Neuronal stem cell (in vitro differentiated cells): ENCODE results near the gene ITGA11.

Experiments
- DNase-seq: peaks from one replicate; pipeline ENCODE4 v3.0.0-alpha.2; 2013; ENCODE audit warnings: low spot score
- H2AFZ ChIP-seq: one replicate; pipeline ENCODE4 v1.6.1; 2013; ENCODE audit warnings: mild to moderate bottlenecking, low read length, inconsistent platforms
- H2AK5ac ChIP-seq: 2 replicates; pipeline ENCODE4 v1.6.1; 2013; ENCODE audit warnings: low read depth, mild to moderate bottlenecking, inconsistent platforms, low read length, moderate library complexity, mixed read lengths
- H2BK120ac ChIP-seq: 2 replicates; pipeline ENCODE4 v1.6.1; 2013; ENCODE audit warnings: low read depth, mild to moderate bottlenecking, inconsistent platforms, low read length, moderate library complexity, mixed read lengths
- H2BK12ac ChIP-seq: one replicate; pipeline ENCODE4 v1.6.1; 2013; ENCODE audit warnings: low read length, inconsistent platforms
- H2BK15ac ChIP-seq: 2 replicates; pipeline ENCODE4 v1.6.1; 2013; ENCODE audit warnings: mild to moderate bottlenecking, low read length, inconsistent platforms, mixed read lengths
- H2BK5ac ChIP-seq: one replicate; pipeline ENCODE4 v1.6.1; 2013; ENCODE audit warnings: inconsistent platforms, mild to moderate bottlenecking, low read length, moderate library complexity
- H3K14ac ChIP-seq: one replicate; pipeline ENCODE4 v1.6.1; 2013; ENCODE audit warnings: low read length, inconsistent platforms
- H3K18ac ChIP-seq: 2 replicates; pipeline ENCODE4 v1.6.1; 2013; ENCODE audit warnings: low read length, inconsistent platforms
- H3K23ac ChIP-seq: 2 replicates; pipeline ENCODE4 v1.6.1; 2013; ENCODE audit warnings: low read depth, mild to moderate bottlenecking, mixed read lengths, low read length, inconsistent platforms; ENCODE audit not compliant: poor library complexity
- H3K27ac ChIP-seq: replicated peaks from 3 replicates; pipeline ENCODE4 v1.5.1; 2013; ENCODE audit warnings: low read length, inconsistent platforms
- H3K27me3 ChIP-seq, 3 experiments: 2 replicates each; pipeline ENCODE4 v1.6.1; 2013; ENCODE audit warnings: low read length in 3 of 3, mild to moderate bottlenecking in 2 of 3, inconsistent platforms in 1 of 3, low read depth in 1 of 3, mixed read lengths in 1 of 3, moderate library complexity in 1 of 3; ENCODE audit not compliant: control insufficient read depth in 3 of 3, insufficient read depth in 3 of 3
- H3K36me3 ChIP-seq, 2 donors: replicated peaks in 1 of 2; 2 replicates each; pipeline ENCODE4 v1.6.1; 2013; ENCODE audit warnings: low read length in 2 of 2; ENCODE audit not compliant: control insufficient read depth in 2 of 2, insufficient read depth in 2 of 2
- H3K4ac ChIP-seq: 2 replicates; pipeline ENCODE4 v1.6.1; 2013; ENCODE audit warnings: inconsistent platforms, mild to moderate bottlenecking, low read length, moderate library complexity
- H3K4me1 ChIP-seq, 2 donors: 1 replicate in 1 of 2; 2 replicates in 1 of 2; pipeline ENCODE4 v1.6.1; 2013; ENCODE audit warnings: low read length in 2 of 2, low read depth in 1 of 2; ENCODE audit not compliant: control insufficient read depth in 2 of 2, insufficient read depth in 1 of 2
- H3K4me2 ChIP-seq: one replicate; pipeline ENCODE4 v1.6.1; 2013; ENCODE audit warnings: mild to moderate bottlenecking, low read length, inconsistent platforms; ENCODE audit not compliant: insufficient read depth, poor library complexity, severe bottlenecking
- H3K4me3 ChIP-seq, 2 donors: 2 replicates each; pipeline ENCODE4 v1.5.1; 2013; ENCODE audit warnings: low read length in 2 of 2, mild to moderate bottlenecking in 2 of 2, inconsistent platforms in 1 of 2, moderate library complexity in 1 of 2
- H3K79me1 ChIP-seq: one replicate; pipeline ENCODE4 v1.6.1; 2013; ENCODE audit warnings: low read depth, mild to moderate bottlenecking, inconsistent platforms, low read length, moderate library complexity
- H3K9ac ChIP-seq: one replicate; pipeline ENCODE4 v1.6.1; 2013; ENCODE audit warnings: mild to moderate bottlenecking, low read depth, low read length, inconsistent platforms; ENCODE audit not compliant: poor library complexity
- H3K9me3 ChIP-seq, 2 donors: replicated peaks in 1 of 2; 2 replicates each; pipeline versions ENCODE3 to v1.6.1; 2013; ENCODE audit warnings: low read length in 2 of 2, mild to moderate bottlenecking in 2 of 2, inconsistent platforms in 1 of 2, low read depth in 1 of 2, mixed read lengths in 1 of 2, moderate library complexity in 1 of 2; ENCODE audit not compliant: control insufficient read depth in 2 of 2, insufficient read depth in 1 of 2
- H4K8ac ChIP-seq: one replicate; pipeline ENCODE4 v1.6.1; 2013; ENCODE audit warnings: low read depth, mild to moderate bottlenecking, inconsistent platforms, low read length, moderate library complexity
- H4K91ac ChIP-seq: one replicate; pipeline ENCODE4 v1.6.1; 2013; ENCODE audit warnings: low read length, low read depth, mild to moderate bottlenecking, inconsistent platforms; ENCODE audit not compliant: poor library complexity
- WGBS, 2 donors: extraction: QIAGEN DNeasy Blood & Tissue Kit; methylation state at CpG; one replicate each; pipeline ENCODE4 v1.1.7; 2013; ENCODE audit warnings: missing lambda C conversion rate in 2 of 2, mixed read lengths in 1 of 2; ENCODE audit not compliant: insufficient read length in 2 of 2, insufficient replicate concordance in 1 of 2; ENCODE audit errors: extremely low coverage in 2 of 2; 5-methylcytosine and 5-hydroxymethylcytosine counted together

ITGA11 gene

DNA sequence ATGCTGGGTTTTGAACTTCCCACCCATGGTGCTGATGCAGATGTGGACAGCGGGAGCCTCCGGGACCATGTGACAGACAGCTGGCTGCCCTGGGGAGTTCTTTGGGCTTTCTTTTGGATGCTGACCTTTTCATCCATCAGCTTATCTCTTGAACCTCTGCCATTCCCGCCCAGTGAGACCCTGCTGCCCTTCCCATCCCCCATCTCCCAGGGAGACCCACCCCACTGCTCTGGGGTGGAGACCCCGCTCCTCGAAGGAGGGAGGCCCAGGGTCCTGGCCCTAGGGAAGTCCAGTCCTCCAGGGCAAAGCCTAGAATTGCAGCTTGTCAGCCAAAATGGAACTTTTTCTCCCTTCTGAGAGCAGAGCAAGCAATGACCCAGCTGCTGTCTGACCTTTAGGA is 64.0 kb downstream of the ITGA11 start:
- peak overlapping the region; percentile 45 for H3K18ac ChIP-seq
- H3K27me3 ChIP-seq, result no peaks in the 10 kb centered on the region
- no peaks in the 10 kb centered on the region for H3K79me1 ChIP-seq
- H2AFZ ChIP-seq, result no peak overlapping the region
- H3K36me3 ChIP-seq, result no peaks in the 10 kb centered on the region
- no peak overlapping the region for H3K4me2 ChIP-seq
- H3K9ac ChIP-seq, result no peak overlapping the region
- H2BK120ac ChIP-seq, result no peak overlapping the region
- no peak overlapping the region for H2BK12ac ChIP-seq
- H2AK5ac ChIP-seq, result peak overlapping the region; percentile 14
- no peak overlapping the region for H3K14ac ChIP-seq
- H2BK5ac ChIP-seq, result no peak overlapping the region
- no peak overlapping the region for H4K91ac ChIP-seq
- H3K4me3 ChIP-seq, result no peak overlapping the region
- no peak overlapping the region for H3K23ac ChIP-seq
- H3K4me1 ChIP-seq, result peaks cover 0 to 6% of the 10 kb centered on the region in 2 donors
- H3K27ac ChIP-seq, result no peak overlapping the region
- no CpG with 5 or more reads among the region's 5 CpGs for WGBS, 2 donors
- no peak overlapping the region for H2BK15ac ChIP-seq
- no peak overlapping the region for H4K8ac ChIP-seq
- H3K9me3 ChIP-seq, result no peaks in the 10 kb centered on the region
- H3K4ac ChIP-seq, result no peak overlapping the region
- DNase-seq, result no peak

DNA sequence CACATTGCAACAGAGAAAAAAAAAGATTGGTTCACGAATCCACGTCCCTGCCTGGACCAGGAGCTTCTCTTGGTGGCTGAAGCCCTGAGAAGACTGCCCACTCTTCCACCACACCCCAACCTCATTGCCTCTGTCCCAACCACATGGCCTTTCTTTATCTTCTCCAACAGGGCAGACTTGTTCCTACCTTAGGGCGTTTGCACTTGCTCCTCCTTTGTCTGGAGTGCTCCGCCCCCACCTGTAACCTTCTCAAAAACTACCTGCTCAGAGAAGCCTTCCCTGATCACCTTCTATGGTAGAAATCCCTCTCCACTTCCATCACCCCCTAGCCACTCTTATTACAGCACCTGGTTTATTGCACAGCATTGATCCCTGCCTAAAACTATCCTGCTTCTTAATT is 64.7 kb downstream of the ITGA11 start:
- H3K23ac ChIP-seq, result no peak overlapping the region
- no peak for DNase-seq

DNA sequence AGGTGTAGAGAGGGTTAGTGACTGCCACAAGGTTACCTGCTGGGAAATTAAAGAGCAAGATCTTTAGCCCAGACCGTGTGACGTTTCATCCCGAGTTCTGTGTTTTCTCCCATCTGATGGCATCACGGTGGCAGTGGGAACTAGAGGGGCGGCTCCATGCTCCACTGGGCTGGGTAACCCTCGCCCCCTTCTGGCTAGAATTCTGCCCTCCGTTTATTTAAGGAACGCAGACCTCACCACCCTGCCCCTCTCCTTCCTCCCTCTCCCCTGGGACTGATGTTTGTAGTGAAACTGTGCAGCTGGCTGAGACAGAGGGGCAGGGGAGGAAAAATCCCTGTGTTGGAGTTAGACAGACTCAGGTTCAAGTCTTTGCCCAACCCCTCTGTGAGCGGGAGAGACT is 65.6 kb downstream of the ITGA11 start:
- no peak overlapping the region for H4K91ac ChIP-seq
- no peak overlapping the region for H3K23ac ChIP-seq
- H3K18ac ChIP-seq, result peak overlapping the region; percentile 61
- WGBS, 2 donors, result no CpG with 5 or more reads among the region's 9 CpGs
- H3K27ac ChIP-seq, result no peak overlapping the region
- H2BK12ac ChIP-seq, result no peak overlapping the region
- H3K79me1 ChIP-seq, result no peaks in the 10 kb centered on the region
- peaks cover 0 to 6% of the 10 kb centered on the region in 2 donors for H3K4me1 ChIP-seq
- no peak overlapping the region for H3K4me3 ChIP-seq
- H3K4me2 ChIP-seq, result no peak overlapping the region
- DNase-seq, result no peak
- no peaks in the 10 kb centered on the region for H3K9me3 ChIP-seq
- H3K14ac ChIP-seq, result no peak overlapping the region
- H2BK15ac ChIP-seq, result peak overlapping the region; percentile 9
- H2BK5ac ChIP-seq, result no peak overlapping the region
- H3K27me3 ChIP-seq, result no peaks in the 10 kb centered on the region
- H4K8ac ChIP-seq, result no peak overlapping the region
- no peak overlapping the region for H2AK5ac ChIP-seq
- no peaks in the 10 kb centered on the region for H3K36me3 ChIP-seq
- H3K4ac ChIP-seq, result no peak overlapping the region
- H2AFZ ChIP-seq, result no peak overlapping the region
- no peak overlapping the region for H3K9ac ChIP-seq
- H2BK120ac ChIP-seq, result no peak overlapping the region

More for the DNA sequence above, 64.7 kb downstream of the ITGA11 start:
- H4K8ac ChIP-seq, result no peak overlapping the region
- no peak overlapping the region for H4K91ac ChIP-seq
- H3K14ac ChIP-seq, result no peak overlapping the region
- no peak overlapping the region for H2BK12ac ChIP-seq
- H3K79me1 ChIP-seq, result no peaks in the 10 kb centered on the region
- peaks cover 0 to 6% of the 10 kb centered on the region in 2 donors for H3K4me1 ChIP-seq
- H2AK5ac ChIP-seq, result no peak overlapping the region
- WGBS, 2 donors, result no CpG with 5 or more reads among the region's 4 CpGs
- H3K9me3 ChIP-seq, result no peaks in the 10 kb centered on the region
- H3K4me2 ChIP-seq, result no peak overlapping the region
- no peak overlapping the region for H2BK5ac ChIP-seq
- H3K4me3 ChIP-seq, result no peak overlapping the region
- no peaks in the 10 kb centered on the region for H3K36me3 ChIP-seq
- no peak overlapping the region for H2BK15ac ChIP-seq
- H2BK120ac ChIP-seq, result no peak overlapping the region
- H3K9ac ChIP-seq, result no peak overlapping the region
- H3K27me3 ChIP-seq, result no peaks in the 10 kb centered on the region
- no peak overlapping the region for H3K4ac ChIP-seq
- no peak overlapping the region for H3K18ac ChIP-seq
- no peak overlapping the region for H3K27ac ChIP-seq
- H2AFZ ChIP-seq, result no peak overlapping the region

GRCh38 chr15:68365770-68366169 is 66.2 kb downstream of the ITGA11 start:
- no peaks in the 10 kb centered on the region for H3K79me1 ChIP-seq
- no peak overlapping the region for H2AFZ ChIP-seq
- peaks cover 0 to 7% of the 10 kb centered on the region in 2 donors for H3K4me1 ChIP-seq
- no peak for DNase-seq
- no peak overlapping the region for H3K4me3 ChIP-seq
- H4K8ac ChIP-seq, result no peak overlapping the region
- peak overlapping the region; percentile 23 for H2AK5ac ChIP-seq
- WGBS, 2 donors, result no CpG with 5 or more reads among the region's 6 CpGs
- H3K9ac ChIP-seq, result no peak overlapping the region
- no peaks in the 10 kb centered on the region for H3K36me3 ChIP-seq
- H2BK15ac ChIP-seq, result no peak overlapping the region
- H3K14ac ChIP-seq, result no peak overlapping the region
- no peak overlapping the region for H3K27ac ChIP-seq
- peak overlapping the region; percentile 55 for H3K18ac ChIP-seq
- no peaks in the 10 kb centered on the region for H3K27me3 ChIP-seq
- H3K23ac ChIP-seq, result no peak overlapping the region
- H2BK12ac ChIP-seq, result no peak overlapping the region
- no peak overlapping the region for H3K4ac ChIP-seq
- H2BK120ac ChIP-seq, result no peak overlapping the region
- H2BK5ac ChIP-seq, result no peak overlapping the region
- H3K4me2 ChIP-seq, result no peak overlapping the region
- H3K9me3 ChIP-seq, result no peaks in the 10 kb centered on the region
- H4K91ac ChIP-seq, result no peak overlapping the region
